Activated CD4-positive, alpha-beta T cell treated with anti-CD3 and anti-CD28 coated beads for 48 hours (primary cell): ENCODE data around the gene ACSS1.

Experiments
- DNase-seq: peaks from one replicate; pipeline ENCODE4 v3.0.0-alpha.2; 2020

Gene ACSS1

GRCh38 chr20:24969186-24970029, 88.5 kb downstream of the ACSS1 start:
- DNase-seq: no peak

GRCh38 chr20:24968278-24968800, 89.6 kb downstream of the ACSS1 start:
- DNase-seq: no peak

GRCh38 chr20:24966317-24967012, 91.5 kb downstream of the ACSS1 start:
- DNase-seq: no peak

DNA sequence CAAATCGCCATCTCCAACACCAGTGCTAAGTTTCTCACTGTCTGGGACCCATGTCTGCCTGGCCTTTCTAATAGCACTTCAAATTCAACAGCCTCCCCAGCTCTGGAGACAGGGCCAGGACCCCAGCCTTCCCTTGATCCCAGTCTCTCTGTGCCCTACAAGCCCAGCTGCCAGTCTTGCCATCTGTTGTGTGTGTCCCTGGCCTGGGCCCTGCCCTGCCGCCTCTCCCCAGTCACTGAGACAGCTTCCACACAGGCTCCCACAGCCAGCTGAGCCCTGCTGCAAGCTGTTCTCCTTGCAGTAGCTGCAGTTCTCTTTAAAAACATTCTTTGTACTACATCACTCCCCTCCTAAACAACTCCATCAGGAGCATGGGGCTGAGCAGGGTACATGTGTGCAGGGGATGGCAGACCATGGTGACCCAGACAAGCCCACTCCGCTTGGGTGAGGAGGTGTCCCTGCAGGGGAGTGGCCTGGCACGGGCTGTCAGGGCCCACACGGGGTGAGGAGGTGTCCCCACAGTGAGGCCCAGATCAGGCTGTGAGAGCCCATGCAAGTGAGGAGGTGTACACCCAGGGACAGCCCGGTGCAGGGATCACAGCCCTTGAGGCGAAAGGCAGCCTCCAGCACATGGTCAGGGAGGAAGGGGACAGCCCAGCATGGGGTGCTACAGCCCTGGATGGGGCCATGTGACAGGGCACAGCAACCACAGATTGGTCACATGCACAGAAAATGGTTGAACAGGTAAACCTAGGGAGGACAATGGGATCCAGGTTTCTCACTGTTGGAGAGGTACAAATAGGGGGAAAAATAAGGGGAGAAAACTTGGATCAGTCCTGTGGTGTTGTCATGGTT, 92.6 kb downstream of the ACSS1 start:
- no peak for DNase-seq

DNA sequence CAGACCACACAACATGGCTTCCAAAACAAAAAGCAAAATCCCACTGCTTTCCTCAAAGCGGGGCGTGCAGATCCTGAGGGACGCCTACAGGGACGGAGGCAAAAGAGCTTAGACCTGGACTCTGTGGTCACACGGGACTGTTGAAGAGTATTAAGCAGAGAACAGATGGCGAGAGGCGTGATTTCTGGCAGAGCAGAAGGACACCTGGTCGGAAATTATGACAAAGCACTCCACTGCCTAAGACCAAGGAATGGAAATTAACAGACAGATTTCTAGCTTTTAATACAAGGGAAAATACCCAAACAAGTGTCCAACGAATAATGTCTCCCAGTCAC, 93.5 kb downstream of the ACSS1 start:
- DNase-seq: no peak

DNA sequence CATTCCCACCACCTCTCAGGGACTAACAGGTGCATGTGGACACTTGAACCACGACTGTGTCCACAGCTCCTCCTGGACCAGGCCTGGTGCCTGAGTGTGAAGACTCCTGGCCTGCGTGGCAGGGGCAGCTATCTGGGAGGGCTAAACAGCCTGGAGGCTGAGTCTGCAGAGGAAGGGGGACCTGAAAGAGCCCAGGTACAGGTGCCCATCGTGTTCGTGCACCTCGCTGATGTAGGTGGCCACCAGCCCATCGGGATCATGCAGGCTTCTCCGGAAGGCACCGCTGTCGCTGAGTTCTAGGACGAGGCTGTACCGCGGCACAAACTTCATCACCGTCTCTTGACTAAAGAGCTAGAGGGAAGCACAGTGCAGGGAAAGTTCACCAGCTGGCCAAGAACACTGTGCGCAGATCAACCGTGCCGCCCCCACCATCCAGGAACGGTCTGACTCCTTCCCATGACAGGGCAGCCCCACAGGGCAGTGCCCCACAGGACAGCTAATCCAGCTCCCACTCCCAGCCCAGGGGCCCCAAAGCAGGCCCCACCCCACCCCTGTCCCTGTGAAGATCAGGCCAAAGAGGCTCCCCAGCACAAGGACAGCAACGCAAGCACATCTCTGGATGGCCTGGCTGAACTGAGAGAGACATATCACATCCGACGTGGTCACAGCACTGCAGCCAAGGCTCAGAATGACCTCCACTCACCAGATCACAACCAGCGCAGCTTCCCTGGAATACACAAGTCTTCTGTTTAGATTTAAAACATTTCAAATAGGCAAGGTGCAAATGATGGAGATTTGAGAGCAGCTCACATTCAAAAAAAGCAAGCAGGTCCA, 94.0 kb downstream of the ACSS1 start:
- no peak for DNase-seq

- no peak for DNase-seq
Observed at GRCh38 chr20:24962510-24962909, 95.4 kb downstream of the ACSS1 start.

DNA sequence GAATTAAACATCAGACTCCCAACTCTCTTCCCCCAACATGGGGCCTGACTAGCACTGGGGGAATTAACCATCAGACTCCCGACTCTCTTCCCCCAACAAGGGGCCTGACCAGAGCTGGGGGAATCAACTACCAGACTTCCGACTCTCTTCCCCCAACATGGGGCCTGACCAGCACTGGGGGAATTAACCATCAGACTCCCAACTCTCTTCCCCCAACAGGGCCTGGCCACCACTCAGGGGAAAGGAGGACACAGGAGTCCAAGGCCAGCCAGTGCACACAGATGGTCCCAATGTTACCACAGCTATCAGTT, 95.8 kb downstream of the ACSS1 start:
- DNase-seq: no peak

GRCh38 chr20:24961384-24962181, 96.4 kb downstream of the ACSS1 start:
- no peak for DNase-seq

DNA sequence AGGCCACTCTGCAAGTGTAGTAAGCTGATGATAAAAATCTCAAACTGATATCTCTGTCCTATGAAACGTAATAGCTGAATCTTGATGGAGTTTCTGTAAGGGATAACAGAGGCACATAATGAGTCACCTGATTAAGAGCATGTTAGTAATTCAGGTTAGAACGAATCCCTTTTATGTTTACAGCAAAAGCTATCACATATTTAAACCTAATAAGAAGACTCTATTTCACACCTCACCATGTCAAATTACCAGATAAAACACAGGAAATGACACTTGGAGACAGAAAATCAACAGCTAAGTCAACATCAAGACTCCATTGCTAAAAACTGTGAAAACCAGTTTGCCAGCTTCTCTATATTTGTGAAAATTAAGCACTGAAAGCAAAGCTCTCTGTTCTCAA, 97.1 kb downstream of the ACSS1 start:
- DNase-seq: no peak

- DNase-seq: no peak
Observed at GRCh38 chr20:24960302-24960801, 97.6 kb downstream of the ACSS1 start.

- no peak for DNase-seq
Observed at GRCh38 chr20:24959591-24960301, 98.2 kb downstream of the ACSS1 start.

DNA sequence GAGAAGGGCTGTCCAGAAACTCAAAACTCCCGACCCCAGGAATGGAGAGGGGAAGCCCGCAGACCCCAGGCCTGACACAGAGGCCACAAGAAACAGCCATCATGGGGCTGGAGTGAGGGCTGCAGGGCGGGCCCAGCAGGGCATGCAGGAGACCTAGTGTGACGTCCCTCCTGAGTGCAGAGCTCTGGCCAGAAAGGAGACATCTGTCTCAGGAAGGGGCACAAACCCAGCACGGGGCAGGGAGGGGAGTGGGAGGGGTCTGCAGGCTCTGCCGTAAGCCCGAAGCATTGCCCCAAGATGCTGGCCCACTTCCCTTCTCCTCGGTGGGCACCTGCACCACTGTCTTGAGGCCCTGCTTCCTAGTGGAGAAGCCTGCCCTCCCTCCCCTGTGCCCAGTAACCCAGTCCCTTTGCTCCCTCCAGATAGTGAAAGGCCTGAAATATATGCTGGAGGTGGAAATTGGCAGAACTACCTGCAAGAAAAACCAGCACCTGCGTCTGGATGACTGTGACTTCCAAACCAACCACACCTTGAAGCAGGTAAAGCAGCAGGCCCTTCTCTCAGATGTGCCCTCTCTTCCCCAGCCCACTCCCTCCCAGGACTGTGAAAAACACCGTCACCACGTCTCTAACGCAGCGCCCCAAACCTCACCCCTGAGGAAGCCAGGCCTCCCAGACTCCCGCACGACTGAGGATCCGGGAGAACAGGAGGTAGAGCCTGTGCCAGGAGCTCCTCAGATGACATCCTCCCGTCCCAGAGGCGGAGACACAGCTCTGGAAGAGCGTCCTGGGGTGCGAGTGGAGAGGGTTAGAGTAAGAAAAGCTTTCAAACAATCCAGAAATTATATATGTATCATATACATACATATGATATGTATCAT, 99.2 kb downstream of the ACSS1 start:
- DNase-seq: no peak

GRCh38 chr20:24957326-24958016, 100.5 kb downstream of the ACSS1 start:
- no peak for DNase-seq
